ENCODE data around the gene PORCN.

Gene PORCN

DNA sequence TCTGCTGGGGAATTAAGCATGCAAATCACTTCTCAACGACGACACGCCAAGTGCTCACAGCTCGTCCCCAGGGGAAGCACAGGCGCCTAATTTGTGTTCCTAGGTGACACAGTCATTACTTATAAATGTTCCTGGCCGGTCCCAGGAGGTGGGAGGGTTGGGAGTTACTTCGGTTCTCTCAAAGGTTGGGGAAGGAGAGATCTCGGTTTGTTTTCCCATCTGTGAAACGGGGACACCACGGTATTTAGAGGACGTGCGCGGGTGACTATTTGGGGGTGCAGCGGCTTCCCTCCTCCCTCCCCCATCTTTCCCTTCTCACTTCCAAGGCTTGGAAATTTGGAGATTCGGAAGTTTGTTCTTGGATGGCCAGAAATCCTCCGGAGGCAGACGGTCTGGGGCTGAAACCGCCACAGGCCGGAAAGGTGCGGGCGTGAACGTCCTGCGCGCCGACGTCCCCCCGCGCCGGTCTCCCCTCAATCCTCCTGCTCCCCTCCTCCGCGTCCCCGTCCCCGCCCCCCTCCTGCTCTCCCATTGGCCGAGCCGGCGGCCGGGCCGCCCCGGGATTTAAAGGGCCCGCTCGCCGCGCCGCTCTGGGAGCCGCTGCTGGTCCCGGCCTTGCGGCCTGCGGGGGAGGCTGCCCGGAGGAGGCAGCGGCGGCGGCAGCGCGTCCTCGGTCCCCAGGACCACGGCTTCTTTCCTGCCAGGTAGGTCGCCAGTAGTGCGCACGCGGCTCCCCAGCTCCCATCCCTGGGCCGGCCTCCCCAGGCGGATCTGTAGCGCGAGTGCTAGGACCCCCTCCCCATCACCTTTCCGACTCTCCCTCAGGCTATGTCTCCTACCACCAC lies at the start of gene PORCN:
Gene PORCN, plus strand, starts transcription at position 593 of the 845 bp plus-strand sequence. CDS start 829 bp downstream, outside the sequence.
- peak within 1 kb of the TSS; percentile 75 for H3K4me3 ChIP-seq (ENCODE audit: low read length)
- TF ChIP-seq ZNF274 (IDR thresholded peaks at IDR 0.05; ENCODE audit: low read depth, low read length): no peak

DNA sequence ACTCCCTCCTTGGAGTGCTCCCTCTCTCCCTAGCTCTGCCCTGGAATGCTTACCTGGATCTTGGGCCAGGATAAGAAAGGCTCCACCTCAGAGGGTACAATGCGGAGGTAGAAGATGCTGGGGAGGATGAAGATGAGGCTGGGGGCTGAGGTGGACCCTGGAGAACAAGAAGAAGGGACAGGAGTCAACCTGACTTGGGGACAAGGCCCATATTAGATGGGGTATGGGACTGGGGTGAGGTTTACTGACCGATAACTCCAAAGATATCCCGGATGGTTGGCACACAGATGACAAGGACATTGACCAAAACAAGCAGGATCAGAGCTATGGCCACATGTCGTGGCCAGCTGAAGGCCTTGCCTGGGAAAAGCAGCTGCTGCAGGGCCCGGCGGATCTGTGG lies 49.3 kb upstream of the PORCN start:
- H3K4me3 ChIP-seq (ENCODE audit: low read length): no peak overlapping the region
- no peak for TF ChIP-seq ZNF274 (IDR thresholded peaks at IDR 0.05; ENCODE audit: low read depth, low read length)

DNA sequence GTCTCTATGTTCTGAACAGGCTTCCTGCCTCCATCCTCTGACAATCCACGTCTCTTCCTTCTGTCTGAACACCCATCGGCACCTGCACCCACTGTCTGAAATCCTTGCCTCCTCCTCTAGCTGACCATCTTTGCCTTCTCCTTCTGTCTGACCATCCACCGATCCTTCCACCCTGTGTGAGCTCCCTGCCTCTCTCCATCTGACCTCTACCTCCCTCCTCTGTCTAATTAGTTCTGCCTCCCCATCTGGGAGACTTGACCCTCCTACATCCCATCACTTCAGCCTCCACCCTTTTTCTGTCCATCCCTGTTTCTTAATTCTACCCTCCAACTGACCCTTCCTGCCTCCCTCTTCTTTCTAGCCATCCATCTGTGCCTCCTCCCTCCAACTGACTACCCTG lies 48.8 kb upstream of the PORCN start:
- no peak for TF ChIP-seq ZNF274 (IDR thresholded peaks at IDR 0.05; ENCODE audit: low read depth, low read length)
- no peak overlapping the region for H3K4me3 ChIP-seq (ENCODE audit: low read length)

DNA sequence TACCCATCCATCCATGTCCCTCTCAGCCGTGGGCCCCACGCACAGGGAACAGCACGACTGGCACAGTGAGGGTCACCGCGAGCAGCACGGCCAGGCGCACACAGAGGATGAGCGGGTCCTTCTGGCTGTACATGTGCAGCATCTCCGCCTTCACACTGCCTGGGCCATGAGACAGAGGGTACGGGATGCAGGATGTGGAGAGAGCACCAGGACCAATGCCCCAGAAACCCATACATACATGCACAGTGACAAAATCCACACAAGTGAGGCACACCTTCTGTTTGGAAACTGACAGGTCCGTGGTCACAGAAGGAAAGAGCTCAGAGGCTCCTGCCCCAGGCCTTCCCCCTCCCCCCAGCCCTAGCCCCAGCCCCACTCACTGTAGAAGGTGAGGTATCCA lies 48.2 kb upstream of the PORCN start:
- TF ChIP-seq ZNF274 (IDR thresholded peaks at IDR 0.05; ENCODE audit: low read depth, low read length): no peak
- no peak overlapping the region for H3K4me3 ChIP-seq (ENCODE audit: low read length)

DNA sequence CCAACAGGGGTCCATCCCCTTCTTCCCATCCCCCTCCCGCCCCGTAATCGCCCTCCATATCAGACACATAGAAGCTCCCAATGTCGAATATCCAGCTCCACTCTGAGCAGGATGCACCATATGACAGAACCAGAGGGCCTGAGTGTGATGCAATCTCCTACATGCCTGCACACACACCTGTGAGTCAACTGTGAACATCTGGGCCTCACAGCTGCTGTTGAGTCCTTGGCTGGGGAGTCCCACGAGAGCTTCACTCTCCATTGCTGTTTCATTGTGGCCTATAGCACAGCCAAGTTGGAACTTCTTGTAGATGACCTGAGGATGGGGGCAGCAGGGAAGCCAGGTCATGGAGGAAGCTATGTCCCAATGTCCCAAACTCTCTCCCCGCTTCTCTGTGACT lies 47.0 kb upstream of the PORCN start:
- no peak overlapping the region for H3K4me3 ChIP-seq (ENCODE audit: low read length)
- no peak for TF ChIP-seq ZNF274 (IDR thresholded peaks at IDR 0.05; ENCODE audit: low read depth, low read length)

DNA sequence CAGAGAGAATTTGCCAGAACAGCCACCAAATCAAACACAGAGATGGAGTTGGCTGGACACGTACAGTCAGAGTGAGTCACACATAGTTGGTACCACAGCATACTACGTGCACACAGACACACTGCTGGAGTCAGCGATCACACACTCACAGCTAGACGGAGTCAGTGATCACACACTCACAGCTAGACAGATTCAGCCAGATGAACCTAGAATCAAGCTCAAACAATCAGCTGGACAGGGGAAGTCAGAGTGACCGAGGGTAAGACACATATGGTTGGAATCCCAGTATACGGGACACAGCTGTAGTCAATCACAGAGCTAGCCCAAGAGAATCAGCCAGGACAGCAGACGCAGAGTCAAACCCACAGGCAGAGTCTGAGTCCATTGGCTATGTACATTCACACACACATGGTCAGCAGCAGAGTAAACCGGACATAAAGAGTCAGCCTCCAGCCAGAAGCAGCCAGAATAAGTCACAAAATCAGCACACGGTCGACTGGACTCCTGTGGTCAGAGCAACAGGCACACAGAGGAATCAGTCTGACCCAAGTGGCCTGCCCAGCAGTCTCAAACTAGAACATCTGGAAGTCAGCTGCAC lies 43.4 kb upstream of the PORCN start:
- no peak overlapping the region for H3K4me3 ChIP-seq (ENCODE audit: low read length)
- TF ChIP-seq ZNF274 (IDR thresholded peaks at IDR 0.05; ENCODE audit: low read depth, low read length): no peak

DNA sequence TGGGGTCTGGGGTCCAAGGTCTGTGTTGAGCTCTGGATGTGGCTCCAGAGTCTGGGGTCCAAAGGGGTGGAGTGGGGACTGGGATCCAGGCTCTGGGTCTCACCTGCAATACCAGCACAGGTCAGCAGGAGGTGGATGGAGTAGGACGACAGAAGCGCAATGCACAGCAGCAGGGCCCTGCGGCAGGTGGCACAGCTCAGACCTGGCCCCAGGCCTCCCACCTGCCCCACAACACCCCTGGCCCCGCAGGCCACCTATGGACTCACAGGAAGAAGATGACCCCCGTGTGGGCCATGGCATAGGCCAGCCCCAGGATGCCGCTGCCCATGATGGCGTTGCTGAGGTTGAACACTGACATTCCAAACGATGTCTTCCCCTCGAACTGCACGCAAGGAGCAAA lies 42.1 kb upstream of the PORCN start:
- no peak overlapping the region for H3K4me3 ChIP-seq (ENCODE audit: low read length)
- TF ChIP-seq ZNF274 (IDR thresholded peaks at IDR 0.05; ENCODE audit: low read depth, low read length): no peak

DNA sequence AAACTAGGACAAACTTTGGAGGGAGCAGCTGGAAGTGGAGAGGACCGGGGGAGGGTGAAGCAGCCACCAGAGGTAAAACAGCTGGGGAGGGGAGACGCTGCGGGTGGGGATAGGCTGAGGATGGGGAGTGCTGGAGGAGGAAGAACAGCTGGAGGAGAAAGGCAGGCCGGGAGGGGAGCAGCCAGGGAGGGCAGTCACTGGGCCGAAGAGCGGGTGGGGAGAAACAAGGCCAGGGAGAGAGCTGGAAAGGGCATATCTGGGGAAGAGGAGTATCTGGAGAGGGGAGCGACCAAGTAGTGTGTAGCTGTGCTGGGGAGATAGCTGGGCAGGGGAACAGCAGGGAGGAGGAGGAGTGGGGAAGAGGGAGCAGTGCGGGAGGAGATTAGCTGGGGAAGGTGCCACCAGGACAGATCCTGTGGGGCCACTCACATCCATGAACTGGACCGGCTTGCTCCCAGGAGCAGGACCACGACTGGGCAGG lies 41.5 kb upstream of the PORCN start:
- no peak for TF ChIP-seq ZNF274 (IDR thresholded peaks at IDR 0.05; ENCODE audit: low read depth, low read length)
- H3K4me3 ChIP-seq (ENCODE audit: low read length): peak overlapping the region; percentile 77; the same call in 1 of the 2 replicates

DNA sequence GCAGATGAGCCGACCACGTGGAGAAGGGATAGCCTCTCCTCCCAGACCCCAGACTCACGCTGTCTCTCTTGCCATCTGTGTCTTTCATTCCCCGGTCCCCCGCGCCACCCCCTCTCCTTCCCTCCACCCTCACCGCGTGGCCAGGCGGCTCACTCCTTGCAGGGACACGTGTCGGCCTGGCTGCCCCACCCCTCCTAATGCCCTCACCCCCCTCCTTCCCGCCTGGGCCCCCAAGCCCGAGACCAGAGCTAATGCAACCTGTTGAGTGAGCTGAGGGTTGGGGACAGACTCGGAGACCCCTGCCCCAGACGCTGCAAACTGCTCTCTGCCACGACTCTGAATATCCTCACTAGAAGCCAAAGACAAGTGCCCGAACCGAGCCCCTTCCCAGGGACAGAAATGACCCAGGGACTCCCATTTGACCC lies 40.5 kb upstream of the PORCN start:
- peak overlapping the region; percentile 77; the same call in 1 of the 2 replicates for H3K4me3 ChIP-seq (ENCODE audit: low read length)
- TF ChIP-seq ZNF274 (IDR thresholded peaks at IDR 0.05; ENCODE audit: low read depth, low read length): no peak

DNA sequence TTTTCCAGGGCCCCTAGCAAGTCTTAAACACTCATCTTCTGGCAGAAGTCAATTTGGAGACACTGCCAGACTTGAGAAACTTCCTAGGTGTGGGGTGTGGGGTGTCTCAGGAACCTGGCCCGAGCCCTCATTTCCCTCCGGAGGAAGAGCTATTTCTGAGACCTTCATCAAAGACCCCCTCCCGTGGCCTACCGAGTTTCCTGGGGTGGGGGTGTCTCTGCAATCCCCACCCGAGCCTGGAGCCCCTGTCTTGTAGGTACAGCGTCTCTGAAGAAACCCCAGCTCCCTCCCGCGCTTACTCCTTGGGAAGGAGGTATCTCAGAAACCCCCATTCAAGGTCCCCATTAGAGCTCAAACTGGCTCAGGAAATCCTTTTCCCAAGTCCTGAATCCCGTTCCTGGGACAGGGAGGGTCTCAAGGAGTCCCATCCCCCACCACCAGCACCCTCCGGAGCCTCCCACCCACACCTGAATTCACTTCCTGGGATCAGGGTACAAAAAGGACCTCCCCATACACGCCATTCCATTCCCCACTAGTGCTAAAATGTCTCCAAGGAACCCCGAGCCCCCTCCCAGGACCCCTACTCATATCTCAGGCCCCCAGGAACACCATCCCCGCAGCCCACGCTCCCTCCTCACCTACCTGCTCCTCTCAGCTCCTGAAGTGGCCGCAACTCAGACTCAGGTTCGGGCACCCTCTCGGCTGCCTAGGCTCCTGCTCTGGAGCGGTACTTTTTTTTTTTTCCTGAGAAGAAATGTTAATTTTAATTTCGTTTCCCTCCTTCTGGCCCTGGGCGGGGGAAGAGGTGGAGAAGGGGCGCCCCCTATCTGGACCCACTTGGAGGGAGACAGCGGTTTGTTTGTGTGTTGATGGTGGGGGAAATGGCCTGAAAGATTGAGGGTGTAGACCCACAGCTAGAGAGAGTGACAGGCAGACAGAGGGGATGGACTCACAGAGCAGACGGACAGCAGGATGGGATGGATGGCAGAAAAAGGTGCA lies 39.8 kb upstream of the PORCN start:
- no peak for TF ChIP-seq ZNF274 (IDR thresholded peaks at IDR 0.05; ENCODE audit: low read depth, low read length)
- H3K4me3 ChIP-seq (ENCODE audit: low read length): peak overlapping the region; percentile 77; the same call in 1 of the 2 replicates

DNA sequence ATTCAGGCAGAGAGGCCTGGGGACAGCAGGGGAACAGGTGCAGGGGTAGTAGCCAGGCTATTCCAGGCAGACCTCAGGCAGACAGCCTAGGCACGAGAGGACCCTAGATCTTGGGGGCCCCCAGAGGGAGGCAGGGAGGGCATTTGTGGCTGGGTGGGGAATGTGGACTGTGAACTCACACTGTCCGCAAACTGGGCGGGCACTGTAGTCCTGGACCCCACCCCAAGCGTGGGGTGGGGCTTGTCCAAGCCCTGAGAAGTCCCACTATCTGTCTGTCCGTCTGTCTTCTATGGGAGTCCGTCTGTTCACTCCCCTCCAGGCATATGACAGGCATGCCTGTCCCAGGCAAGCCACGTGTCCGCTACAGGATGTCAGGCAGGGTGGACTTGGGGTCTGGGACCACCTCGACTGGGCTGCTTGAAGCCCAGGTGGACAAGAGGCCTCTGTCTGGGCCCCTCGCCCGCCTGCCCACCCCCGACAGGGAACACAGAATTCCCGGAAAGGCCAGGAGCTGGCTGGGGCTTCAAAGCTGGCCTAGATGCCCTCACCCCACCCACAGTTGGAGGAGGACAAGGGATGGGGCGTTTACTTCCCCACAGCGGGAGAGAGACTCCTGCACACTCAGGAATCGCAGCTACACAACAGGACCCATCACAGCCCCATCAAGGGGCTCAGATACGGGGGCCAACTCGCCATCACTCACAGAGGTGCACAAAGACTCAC lies 38.5 kb upstream of the PORCN start, which contains the start of gene SLC38A5:
Gene SLC38A5, minus strand, starts transcription at position 151 of the 723 bp plus-strand sequence. CDS start 2,336 bp downstream, outside the sequence.
- no peak for TF ChIP-seq ZNF274 (IDR thresholded peaks at IDR 0.05; ENCODE audit: low read depth, low read length)
- peak within 1 kb of the TSS; percentile 77; the same call in 1 of the 2 replicates for H3K4me3 ChIP-seq (ENCODE audit: low read length)

DNA sequence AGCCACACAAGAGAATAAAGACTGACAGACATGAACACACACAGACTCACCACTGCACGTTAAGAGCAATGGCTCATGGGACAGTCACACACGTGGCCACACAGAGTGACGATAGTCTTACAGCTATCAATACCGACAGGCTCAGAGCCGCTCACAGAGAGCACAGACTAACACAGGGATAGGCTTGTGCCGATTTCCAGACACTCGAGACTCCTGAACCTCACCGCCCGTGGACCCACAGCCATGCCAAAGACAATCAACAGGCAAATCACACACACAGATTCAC lies 38.0 kb upstream of the PORCN start:
- TF ChIP-seq ZNF274 (IDR thresholded peaks at IDR 0.05; ENCODE audit: low read depth, low read length): no peak
- H3K4me3 ChIP-seq (ENCODE audit: low read length): no peak overlapping the region

DNA sequence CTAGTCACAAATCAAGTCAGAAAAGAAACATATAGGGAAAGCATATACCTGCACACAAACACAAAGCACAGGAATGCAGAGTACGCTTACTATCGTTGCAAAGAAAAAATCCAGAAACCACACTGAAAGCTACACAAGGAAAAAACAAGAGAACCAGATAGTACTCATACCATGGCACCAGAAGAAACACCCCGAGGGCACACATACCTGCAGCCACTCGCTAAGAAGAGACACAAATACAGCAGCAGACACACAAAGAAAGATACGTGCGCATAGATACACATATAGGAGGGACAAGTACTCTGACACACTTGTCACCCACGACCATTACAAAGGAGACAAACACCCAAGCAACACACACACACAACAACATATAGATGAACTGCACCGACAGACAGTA lies 37.3 kb upstream of the PORCN start:
- TF ChIP-seq ZNF274 (IDR thresholded peaks at IDR 0.05; ENCODE audit: low read depth, low read length): no peak
- H3K4me3 ChIP-seq (ENCODE audit: low read length): no peak overlapping the region

All from GM08714 (cell line).